ENCODE measurements around the gene PGS1.

PGS1 gene

GRCh38 chr17:78428836-78429617 is 50.6 kb downstream of the PGS1 start:
- DNase-seq = no peak

- DNase-seq = no peak
Observed at GRCh38 chr17:78429618-78429995, 51.2 kb downstream of the PGS1 start.

DNA sequence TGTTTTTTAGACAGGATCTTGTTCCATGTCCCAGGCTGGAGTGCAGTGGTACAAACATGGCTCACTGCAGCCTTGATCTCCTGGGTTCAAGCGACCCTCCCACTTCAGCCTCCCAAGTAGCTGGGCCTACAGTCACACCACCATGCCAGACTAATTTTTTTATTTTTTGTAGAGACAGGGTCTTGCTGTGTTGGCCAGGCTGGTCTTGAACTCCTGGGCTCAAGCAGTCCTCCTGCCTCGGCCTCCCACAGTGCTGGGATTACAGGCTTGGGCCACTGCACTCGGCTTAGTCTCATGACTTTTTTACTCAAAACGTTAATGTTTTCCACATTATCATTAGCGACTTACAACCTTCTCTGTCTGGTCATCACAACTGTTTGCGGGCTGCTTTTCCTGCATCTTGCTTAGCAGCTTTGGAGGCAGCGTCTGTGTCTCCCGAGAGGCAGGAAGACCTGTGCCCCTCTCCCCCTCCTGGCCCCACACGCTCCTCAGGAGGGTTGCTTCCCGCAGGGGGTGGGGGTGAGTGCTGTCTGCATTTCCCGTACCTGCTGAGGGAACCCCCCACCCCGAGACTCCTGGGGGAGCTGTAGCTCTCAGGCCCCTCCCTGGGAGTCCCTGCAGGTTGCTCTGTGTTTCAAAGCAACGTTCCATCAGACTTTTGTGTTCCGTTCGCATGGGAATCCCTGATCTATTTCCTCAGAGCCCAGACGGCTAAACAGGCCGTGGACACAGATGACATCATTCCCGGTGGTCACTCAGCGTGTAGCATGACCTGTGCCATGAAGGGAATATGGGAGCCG is 52.6 kb downstream of the PGS1 start:
- no peak for DNase-seq

DNA sequence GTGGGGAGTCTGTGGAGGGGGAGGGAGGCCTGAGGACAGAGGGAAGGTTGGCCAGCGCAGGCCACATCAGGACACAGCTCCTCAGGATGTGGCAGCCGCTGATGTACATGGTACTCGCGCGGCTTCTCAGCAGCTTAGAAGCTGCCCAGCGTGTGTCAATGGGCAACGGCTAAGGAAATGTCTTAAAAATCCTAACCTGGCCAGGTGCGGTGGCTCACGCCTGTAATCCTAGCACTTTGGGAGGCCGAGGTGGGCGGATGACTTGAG is 53.2 kb downstream of the PGS1 start:
- no peak for DNase-seq

DNA sequence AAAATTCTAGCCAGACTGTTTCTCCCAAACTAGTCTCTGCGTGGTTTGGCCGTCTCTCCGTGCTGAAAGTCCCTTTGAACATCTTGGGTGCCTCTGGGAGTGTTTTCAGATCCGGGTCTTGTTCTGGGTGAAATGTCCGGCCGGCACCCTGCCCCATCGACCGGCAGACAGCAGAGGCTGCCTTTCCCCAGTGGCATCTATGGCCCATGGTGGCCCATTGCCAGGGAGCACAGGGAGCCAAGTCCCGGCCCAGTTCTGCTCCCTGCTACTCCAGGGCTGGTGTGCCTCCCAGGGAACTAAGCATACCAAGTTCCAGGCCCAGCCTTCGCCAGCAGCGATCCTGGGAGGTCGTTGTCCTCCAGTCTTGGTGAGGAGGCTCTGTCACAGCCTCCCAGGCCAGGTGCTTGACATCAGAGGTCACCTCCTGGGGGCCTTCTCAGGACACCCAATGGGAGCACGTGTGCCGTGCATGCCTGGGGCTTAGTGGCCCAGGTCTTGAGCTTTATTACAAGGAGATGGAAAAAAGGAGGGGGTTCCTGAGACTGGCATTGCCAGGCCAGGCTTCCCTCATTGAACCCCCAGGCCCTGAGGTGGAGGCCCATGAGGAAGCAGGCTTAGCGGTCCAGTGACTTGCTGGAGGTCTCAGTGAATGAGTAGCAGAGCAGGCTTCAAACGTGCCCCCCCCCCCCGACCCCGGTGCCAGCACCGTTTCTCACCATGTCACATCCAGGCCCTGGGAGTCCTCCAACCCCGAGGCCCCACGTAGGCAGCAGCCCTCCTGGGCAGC is 54.0 kb downstream of the PGS1 start:
- DNase-seq = no peak

DNA sequence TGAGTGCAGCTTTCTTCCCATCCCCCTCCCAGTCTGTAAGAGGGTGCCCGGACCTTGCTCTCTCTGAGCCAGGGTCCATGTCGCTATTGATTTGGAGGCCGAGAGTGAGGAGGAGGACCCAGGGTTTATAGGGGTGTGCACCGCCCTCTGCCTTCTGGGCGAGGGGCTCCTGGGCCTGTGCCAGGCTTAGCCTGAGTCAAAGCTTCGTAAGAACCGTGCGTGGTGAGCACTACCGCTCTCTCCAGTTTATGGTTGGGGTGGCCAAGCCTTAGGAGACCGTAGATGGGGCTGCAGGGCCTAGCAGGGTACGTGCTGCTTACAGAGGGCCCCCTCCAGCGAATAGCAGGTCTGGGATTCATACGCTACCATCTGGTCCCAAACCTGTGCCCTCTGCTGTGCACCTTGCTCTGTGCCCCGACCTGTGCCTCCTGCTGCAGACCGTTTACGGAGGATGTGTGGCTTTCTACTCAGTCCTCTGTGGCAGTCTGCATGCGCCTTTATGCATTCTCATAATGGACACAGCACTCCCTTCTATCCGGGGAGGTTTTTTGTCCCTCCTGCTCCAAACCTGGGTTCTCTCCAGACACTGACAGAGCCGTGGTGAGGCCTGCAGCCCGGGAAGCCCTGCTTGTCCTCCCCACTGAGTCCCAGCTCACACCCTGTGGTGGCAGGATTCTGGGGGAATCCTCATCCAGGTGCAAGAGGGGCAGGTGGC is 54.7 kb downstream of the PGS1 start:
- no peak for DNase-seq

- no peak for DNase-seq
Observed at GRCh38 chr17:78433780-78434335, 55.4 kb downstream of the PGS1 start.

DNA sequence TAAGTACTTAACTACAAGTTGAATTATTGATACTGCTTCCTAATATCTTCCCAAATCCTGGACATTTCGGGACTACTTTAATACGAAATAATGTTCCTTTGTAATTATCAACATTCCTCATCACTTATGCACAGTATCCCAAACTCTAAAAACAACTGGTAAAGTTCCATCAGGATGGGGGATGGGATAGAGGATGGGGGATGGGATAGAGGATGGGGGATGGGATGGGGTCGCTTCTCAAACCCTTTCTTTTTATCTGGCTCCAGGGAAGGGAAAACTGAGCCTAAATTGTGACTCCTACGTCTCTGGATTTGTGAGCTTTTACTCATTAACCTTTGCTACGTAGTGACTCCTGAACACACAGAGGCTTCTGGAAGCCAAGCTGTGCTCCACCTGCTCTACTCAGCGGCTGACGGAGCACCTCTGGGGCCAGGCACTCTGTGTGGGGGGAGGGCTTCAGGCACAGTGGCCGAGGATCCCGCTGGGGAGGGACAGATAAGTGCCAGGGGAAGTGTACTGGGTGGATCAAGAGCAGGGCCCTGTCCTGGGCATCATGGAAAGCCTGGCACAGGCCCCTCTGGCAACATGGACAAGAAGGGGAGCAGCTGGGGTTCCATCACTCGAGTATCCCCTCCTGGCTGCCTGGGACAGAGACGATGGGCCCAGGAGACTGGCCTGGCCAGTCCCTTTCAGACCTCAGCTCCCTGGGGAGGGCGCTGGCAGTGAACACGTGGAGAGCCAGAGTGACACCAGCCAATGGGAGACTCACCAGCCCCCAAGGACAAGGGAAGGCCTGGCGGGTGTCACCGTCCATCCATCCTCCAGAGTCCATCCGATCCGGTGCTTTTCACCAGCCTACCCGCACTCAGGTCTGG is 56.2 kb downstream of the PGS1 start:
- no peak for DNase-seq

DNA sequence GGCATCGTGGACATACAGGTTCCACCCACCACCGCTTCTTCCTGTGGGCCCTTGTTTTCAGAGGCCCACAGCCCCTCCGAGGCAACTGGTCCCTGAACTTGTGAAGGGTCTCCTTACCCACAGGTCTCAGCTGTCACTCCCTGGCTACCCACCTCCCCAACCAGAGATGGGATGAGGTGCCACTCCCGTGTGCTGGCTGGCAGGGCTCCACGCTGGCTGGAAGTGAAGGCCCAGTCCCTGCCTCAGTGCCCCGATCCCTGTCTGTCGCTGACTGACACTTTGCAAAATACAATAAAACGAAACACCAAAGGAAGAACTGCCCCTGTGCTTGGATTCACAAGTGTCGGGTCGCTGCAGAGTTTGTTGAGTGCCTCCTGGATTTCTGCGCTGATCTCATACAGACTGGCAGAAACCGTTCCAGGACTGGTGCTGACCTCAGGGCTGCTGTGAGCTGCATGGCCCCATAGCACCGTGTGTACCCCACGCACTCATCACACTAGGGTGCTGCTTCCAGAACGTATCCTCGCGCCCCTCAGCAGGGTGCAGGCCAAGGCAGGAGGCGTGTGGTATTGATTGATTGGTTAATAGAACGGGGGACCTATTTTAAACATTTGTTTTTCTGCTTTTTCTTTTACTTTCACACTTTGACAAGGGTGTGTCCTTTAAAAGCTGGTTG is 57.0 kb downstream of the PGS1 start:
- DNase-seq = no peak

DNA sequence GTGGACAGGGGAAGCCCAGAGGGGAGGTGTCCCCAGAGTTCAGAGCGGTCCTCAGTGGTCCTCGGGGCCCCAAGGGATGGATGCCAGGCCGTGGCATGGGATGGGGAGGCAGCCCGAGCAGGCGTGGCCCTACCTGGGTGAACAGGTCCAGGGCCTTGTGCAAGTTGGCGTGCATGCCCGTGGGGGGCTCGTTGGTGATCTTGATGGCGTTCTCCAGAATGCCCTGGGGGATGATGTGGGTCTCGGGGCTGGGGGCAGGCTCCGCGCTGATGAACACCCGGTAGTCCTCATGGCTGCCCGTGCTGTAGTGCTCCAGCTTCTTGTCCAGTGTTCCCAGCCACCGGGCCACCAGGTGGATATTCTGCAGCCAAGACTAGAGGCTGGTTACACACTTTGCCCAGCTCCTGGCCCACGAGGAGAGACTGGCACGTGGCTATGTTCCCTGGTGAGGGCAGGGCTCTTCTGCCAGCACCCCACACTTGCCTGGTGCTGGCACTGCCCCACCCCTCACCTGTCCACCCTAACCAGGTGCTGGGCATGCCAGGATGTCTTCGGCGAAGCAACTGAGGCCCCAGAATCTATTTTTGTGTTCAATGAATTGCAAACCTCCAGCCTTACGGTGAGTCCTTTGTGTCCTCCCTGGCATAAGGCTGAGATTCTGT is 59.2 kb downstream of the PGS1 start:
- DNase-seq = no peak

DNA sequence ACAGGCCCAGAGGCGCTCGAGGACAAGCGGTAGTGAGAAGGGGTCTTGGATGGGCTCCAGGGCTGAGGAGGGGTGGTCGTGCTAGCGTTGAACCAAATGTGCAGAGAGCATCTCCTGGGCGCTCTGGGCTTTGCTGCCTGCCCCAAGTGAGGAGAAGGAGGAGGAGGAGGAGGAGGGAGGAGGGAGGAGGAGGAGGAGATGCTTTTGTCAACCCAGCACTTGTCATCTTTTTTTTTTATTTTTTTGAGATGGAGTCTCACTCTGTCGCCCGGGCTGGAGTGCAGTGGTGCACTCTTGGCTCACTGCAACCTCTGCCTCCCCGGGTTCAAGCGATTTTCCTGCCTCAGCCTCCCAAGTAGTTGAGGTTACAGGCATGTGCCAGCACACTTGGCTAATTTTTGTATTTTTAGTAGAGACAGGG is 59.8 kb downstream of the PGS1 start:
- DNase-seq = no peak

DNA sequence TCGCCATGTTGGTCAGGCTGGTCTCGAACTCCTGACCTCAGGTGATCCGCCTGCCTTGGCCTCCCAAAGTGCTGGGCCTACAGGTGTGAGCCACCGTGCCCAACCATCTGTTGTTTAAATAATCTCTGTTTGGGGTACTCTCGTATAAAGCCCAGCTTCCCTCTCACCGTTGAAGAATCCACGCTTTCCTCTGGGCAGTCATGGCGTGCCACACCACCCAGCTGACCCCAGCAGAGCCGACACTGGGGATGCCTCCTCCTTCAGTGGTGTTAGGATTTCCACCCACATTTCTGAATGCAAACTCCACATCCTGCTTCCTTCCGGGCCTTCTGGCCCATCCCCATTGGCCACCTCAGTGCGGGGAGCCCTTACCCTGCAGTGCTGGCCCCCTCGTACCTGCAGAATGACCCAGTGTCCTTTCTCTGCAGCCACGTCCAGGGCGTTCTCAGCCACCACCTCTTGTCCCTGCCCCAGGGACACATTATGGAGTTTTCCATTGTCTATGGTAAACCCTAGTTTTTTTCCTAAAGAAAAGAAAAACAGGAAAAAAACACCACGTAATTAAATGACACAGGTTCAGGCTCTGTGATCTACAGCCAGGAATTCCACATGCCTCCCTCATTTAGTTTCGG is 60.4 kb downstream of the PGS1 start:
- no peak for DNase-seq

DNA sequence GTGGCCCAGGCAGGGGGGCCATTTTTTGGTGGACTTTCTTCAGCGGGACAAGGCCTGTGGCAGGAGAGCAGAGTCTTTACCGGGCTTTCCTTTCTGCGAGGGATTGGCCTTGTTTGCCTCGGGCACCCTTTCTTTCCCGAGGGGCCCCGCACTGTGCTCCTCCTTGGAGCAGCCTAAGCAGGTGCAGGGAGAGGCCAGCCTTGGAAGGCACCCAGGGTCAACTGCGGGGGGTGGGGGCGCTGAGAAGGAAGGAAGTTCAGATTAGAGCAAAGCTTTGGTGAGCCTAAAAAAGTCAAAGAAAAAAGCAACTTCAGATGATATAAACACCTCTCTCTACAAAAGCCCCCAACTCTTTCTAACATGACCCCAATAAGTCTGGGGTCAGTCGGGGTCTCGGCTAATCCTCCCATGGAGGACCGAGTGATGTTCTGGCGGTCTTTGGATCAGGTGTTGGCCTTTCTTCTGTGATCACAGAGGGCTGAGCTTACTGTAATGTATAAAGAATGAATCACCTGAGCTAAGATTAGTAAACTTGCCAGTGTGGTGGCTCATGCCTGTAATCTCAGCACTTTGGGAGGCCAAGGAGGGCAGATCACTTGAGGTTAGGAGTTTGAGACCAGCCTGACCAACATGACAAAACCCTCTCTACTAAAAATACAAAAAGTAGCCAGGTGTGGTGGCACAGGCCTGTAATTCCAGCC is 63.0 kb downstream of the PGS1 start:
- DNase-seq = no peak

DNA sequence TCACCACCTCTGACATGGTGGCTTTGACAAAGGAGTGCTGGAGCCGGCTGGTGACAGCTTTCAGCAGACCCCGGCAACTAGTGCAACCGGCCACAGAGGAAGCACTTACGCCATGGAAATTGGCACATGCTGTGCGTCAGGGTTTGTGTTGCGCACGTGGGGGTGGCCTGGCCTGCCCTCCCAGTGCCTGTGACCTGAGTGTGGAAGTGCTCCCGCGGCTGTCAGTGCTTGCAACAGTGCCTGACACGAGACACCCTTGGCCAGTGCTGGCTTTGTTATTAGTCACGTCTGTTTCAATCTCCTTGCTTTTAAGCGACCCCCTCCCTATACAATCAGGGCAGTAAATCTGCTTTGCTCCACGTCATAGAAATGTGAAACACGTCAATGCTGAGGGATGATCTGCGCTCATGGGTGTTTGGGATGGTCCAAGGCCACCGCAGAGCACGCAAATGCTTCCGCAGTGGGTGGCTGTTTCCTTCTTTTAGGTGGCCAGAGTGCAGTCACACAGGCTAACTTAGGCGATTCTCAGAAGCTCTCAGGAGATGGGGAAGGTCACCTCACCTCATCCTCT is 64.3 kb downstream of the PGS1 start:
- DNase-seq = no peak

DNA sequence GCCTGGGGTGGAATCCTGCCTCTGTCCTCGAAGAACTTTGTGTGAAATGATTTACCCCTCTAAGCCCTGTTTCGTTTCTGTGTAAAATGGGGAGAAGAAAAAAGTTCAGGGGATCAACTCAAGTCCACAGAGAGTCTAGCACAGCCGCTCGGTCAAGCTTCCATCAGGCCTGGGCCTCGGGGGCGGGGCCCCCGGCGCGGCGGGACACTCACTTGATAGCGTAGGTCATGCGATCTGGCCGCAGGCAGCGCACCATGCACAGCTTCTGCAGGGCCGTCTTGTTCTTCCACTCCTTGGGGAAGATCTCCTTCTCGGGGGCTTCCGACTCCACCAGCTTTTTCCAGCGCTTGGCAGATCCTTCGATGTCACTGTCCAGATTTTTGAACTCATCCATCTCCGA is 65.9 kb downstream of the PGS1 start:
- no peak for DNase-seq

DNA sequence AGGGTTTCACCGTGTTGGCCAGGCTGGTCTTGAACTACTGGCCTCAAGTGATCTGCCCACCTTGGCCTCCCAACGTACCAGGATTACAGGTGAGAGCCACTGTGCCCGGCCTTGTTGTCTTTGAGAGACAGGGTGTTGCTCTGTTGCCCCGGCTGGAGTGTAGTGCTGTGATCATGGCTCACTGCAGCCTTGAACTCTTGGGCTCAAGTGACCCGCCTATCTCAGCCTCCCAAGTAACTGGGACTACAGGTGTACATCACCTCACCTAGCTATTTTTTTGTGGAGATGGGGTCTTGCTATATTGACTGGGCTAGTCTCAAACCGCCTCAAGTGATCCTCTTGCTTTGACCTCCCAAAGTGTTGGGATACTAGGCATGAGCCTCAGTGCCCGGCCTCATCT is 68.4 kb downstream of the PGS1 start:
- DNase-seq = no peak

GRCh38 chr17:78448356-78448993 is 70.0 kb downstream of the PGS1 start:
- no peak for DNase-seq

GRCh38 chr17:78449983-78450595 is 71.6 kb downstream of the PGS1 start:
- DNase-seq = no peak
